CD4-positive, CD25-positive, alpha-beta regulatory T cell (primary cell): ENCODE measurements around the gene RUSC1. TPM values are rescaled to one million over a fixed set of nuclear protein-coding genes. Genes with fewer than 3 reads are reported as not detected.

Experiments used
- ATAC-seq, 2 donors: fragments of 150-1000 bp; cut with Tn5 transposase; one replicate each; pipeline ENCODE4 v1.10.0; 2021; ENCODE audit warnings: low read depth in 2 of 2, moderate number of reproducible peaks in 2 of 2, moderate library complexity in 1 of 2
- DNase-seq, 3 donors: peaks; one replicate each; pipeline versions ENCODE4 v3.0.0 to v3.0.0-alpha.2; 2012 to 2022; ENCODE audit warnings: mixed read lengths in 1 of 3
- H3K27ac ChIP-seq: one replicate; pipeline ENCODE4 v1.7.0; 2013; ENCODE audit warnings: mild to moderate bottlenecking, low read length; ENCODE audit not compliant: insufficient read depth, poor library complexity, severe bottlenecking
- H3K27me3 ChIP-seq: one replicate; pipeline ENCODE4 v1.7.0; 2013; ENCODE audit warnings: low read length; ENCODE audit not compliant: control insufficient read depth, insufficient read depth
- H3K36me3 ChIP-seq: one replicate; pipeline ENCODE4 v1.7.0; 2013; ENCODE audit warnings: mild to moderate bottlenecking, low read length, moderate library complexity; ENCODE audit not compliant: control insufficient read depth, insufficient read depth
- H3K4me1 ChIP-seq: 2 replicates; pipeline ENCODE4 v1.7.0; 2013; ENCODE audit warnings: mild to moderate bottlenecking, low read length; ENCODE audit not compliant: insufficient read depth, control insufficient read depth, poor library complexity, severe bottlenecking
- H3K4me3 ChIP-seq: one replicate; pipeline ENCODE4 v1.7.0; 2013; ENCODE audit warnings: low read depth, mild to moderate bottlenecking, low read length, moderate library complexity
- H3K9me3 ChIP-seq, 2 experiments: 1 replicate in 1 of 2; 2 replicates in 1 of 2; pipeline ENCODE4 v1.7.0; 2013; ENCODE audit warnings: low read length in 2 of 2, mild to moderate bottlenecking in 1 of 2, moderate library complexity in 1 of 2; ENCODE audit not compliant: control insufficient read depth in 2 of 2
- H3K27ac Mint-ChIP-seq, 3 donors: one replicate each; pipeline ENCODE4 v1.8.0; 2020 to 2022; ENCODE audit warnings: mild to moderate bottlenecking in 3 of 3, mixed read lengths in 3 of 3, moderate library complexity in 2 of 3
- H3K27me3 Mint-ChIP-seq: one replicate; pipeline ENCODE4 v1.8.0; 2022; ENCODE audit warnings: mild to moderate bottlenecking, mixed read lengths
- H3K36me3 Mint-ChIP-seq: one replicate; pipeline ENCODE4 v1.8.0; 2020; ENCODE audit warnings: mixed read lengths
- H3K4me1 Mint-ChIP-seq, 4 donors: one replicate each; pipeline ENCODE4 v1.8.0; 2020 to 2022; ENCODE audit warnings: mixed read lengths in 4 of 4, mild to moderate bottlenecking in 1 of 4
- H3K4me3 Mint-ChIP-seq, 4 donors: one replicate each; pipeline ENCODE4 v1.8.0; 2020 to 2022; ENCODE audit warnings: mild to moderate bottlenecking in 4 of 4, mixed read lengths in 4 of 4, moderate library complexity in 3 of 4
- H3K9me3 Mint-ChIP-seq, 7 donors: one replicate each; pipeline ENCODE4 v1.8.0; 2020 to 2022; ENCODE audit warnings: mixed read lengths in 7 of 7, mild to moderate bottlenecking in 3 of 7, moderate library complexity in 2 of 7
- polyA plus RNA-seq, 4 donors: library from polyadenylated mRNA; unstranded; fragments of 300-500 nt; fragmentation: Illumina TruSeq; gene quantifications; one replicate each; pipeline ENCODE4 v1.2.3, GENCODE V29; 2021
- total RNA-seq: library from RNA; stranded (reverse); gene quantifications from one replicate; pipeline ENCODE4 v1.2.3, GENCODE V29; 2022

The RUSC1 gene
- total and polyA plus RNA-seq, 5 donors from 2014 or later = 7.1 to 12.4 (median 9.8) TPM

GRCh38 chr1:155300024-155300423 is 20.7 kb upstream of the RUSC1 start:
- Histone ChIP-seq H3K27ac (no peak overlapping the region), H3K4me3 (no peak overlapping the region), H3K4me1 (peaks cover 6% of the 10 kb centered on the region), H3K27me3 (peaks cover 7% of the 10 kb centered on the region), H3K36me3 (no peaks in the 10 kb centered on the region), H3K9me3 (no peaks in the 10 kb centered on the region)
- Mint-ChIP-seq H3K9me3 (no peaks in the 10 kb centered on the region), H3K27me3 (peaks cover 20% of the 10 kb centered on the region), H3K4me3 (no peak overlapping the region), H3K4me1 (no peaks in the 10 kb centered on the region), H3K36me3 (no peaks in the 10 kb centered on the region), H3K27ac (no peak overlapping the region)
- ATAC-seq (no peak), DNase-seq (no peak)

- H3K36me3 ChIP-seq = no peaks in the 10 kb centered on the region
- ATAC-seq (no peak), DNase-seq (no peak)
- peaks cover 17% of the 10 kb centered on the region for H3K27me3 Mint-ChIP-seq
- H3K27ac Mint-ChIP-seq = no peak overlapping the region
- peaks cover 5% of the 10 kb centered on the region for H3K27me3 ChIP-seq
- H3K9me3 ChIP-seq = no peaks in the 10 kb centered on the region
- no peak overlapping the region for H3K4me3 Mint-ChIP-seq
- no peaks in the 10 kb centered on the region for H3K4me1 Mint-ChIP-seq
- H3K9me3 Mint-ChIP-seq = no peaks in the 10 kb centered on the region
- no peak overlapping the region for H3K4me3 ChIP-seq
- H3K36me3 Mint-ChIP-seq = no peaks in the 10 kb centered on the region
- no peaks in the 10 kb centered on the region for H3K4me1 ChIP-seq
- H3K27ac ChIP-seq = no peak overlapping the region
Observed at GRCh38 chr1:155300553-155301329, 20.0 kb upstream of the RUSC1 start.

- Mint-ChIP-seq H3K4me1 (no peaks in the 10 kb centered on the region), H3K36me3 (no peaks in the 10 kb centered on the region), H3K27me3 (peaks cover 15% of the 10 kb centered on the region), H3K4me3 (peak within 1 kb of the TSS in 1 of 4 donors; percentile 87), H3K27ac (no peak within 1 kb of the TSS), H3K9me3 (no peaks in the 10 kb centered on the region)
- Histone ChIP-seq H3K27me3 (peaks cover 5% of the 10 kb centered on the region), H3K9me3 (no peaks in the 10 kb centered on the region), H3K4me1 (no peaks in the 10 kb centered on the region), H3K36me3 (no peaks in the 10 kb centered on the region), H3K27ac (no peak within 1 kb of the TSS), H3K4me3 (no peak within 1 kb of the TSS)
- no peak for DNase-seq
- no peak for ATAC-seq
Observed at GRCh38 chr1:155301342-155301841, 19.3 kb upstream of the RUSC1 start, which contains the start of gene PKLR. TSS of gene PKLR (minus strand) at chr1:155301438. CDS start at chr1:155301395, 43 bp downstream.

GRCh38 chr1:155304558-155305063 is 16.1 kb upstream of the RUSC1 start:
- Histone ChIP-seq H3K4me1 (peaks cover 16% of the 10 kb centered on the region), H3K27me3 (no peaks in the 10 kb centered on the region), H3K36me3 (no peaks in the 10 kb centered on the region), H3K4me3 (no peak overlapping the region), H3K9me3 (no peaks in the 10 kb centered on the region), H3K27ac (no peak overlapping the region)
- Mint-ChIP-seq H3K27me3 (no peaks in the 10 kb centered on the region), H3K4me3 (peak overlapping the region in 1 of 4 donors; percentile 34), H3K36me3 (peaks cover 3% of the 10 kb centered on the region), H3K27ac (no peak overlapping the region), H3K4me1 (peaks cover 0 to 18% (median 3%) of the 10 kb centered on the region in 4 donors), H3K9me3 (no peaks in the 10 kb centered on the region)
- no peak for ATAC-seq
- no peak for DNase-seq

- H3K27me3 ChIP-seq = no peaks in the 10 kb centered on the region
- H3K27ac ChIP-seq = no peak overlapping the region
- Mint-ChIP-seq H3K36me3 (peaks cover 6% of the 10 kb centered on the region), H3K27me3 (no peaks in the 10 kb centered on the region), H3K4me1 (peaks cover 0 to 29% (median 8%) of the 10 kb centered on the region in 4 donors), H3K27ac (peak overlapping the region in 1 of 3 donors; percentile 12), H3K4me3 (peak overlapping the region in 1 of 4 donors; percentile 49), H3K9me3 (no peaks in the 10 kb centered on the region)
- no peak overlapping the region for H3K4me3 ChIP-seq
- no peaks in the 10 kb centered on the region for H3K9me3 ChIP-seq
- peaks cover 21% of the 10 kb centered on the region for H3K4me1 ChIP-seq
- no peaks in the 10 kb centered on the region for H3K36me3 ChIP-seq
- ATAC-seq (no peak), DNase-seq (no peak)
Observed at GRCh38 chr1:155305881-155306391, 14.8 kb upstream of the RUSC1 start.

- peak overlapping the region; percentile 9 to 99 (median 95) for H3K27ac Mint-ChIP-seq
- Histone ChIP-seq H3K36me3 (peaks cover 4% of the 10 kb centered on the region), H3K4me1 (peaks cover 21% of the 10 kb centered on the region), H3K4me3 (no peak overlapping the region), H3K9me3 (no peaks in the 10 kb centered on the region), H3K27ac (no peak overlapping the region), H3K27me3 (no peaks in the 10 kb centered on the region)
- peaks cover 11% of the 10 kb centered on the region for H3K36me3 Mint-ChIP-seq
- peaks cover 0 to 39% (median 12%) of the 10 kb centered on the region in 4 donors for H3K4me1 Mint-ChIP-seq
- peak overlapping the region in 3 of 4 donors; percentile 13 to 34 (median 22) for H3K4me3 Mint-ChIP-seq
- H3K9me3 Mint-ChIP-seq = no peaks in the 10 kb centered on the region
- DNase-seq = peak in 1 of 3 donors; percentile 46
- no peak for ATAC-seq
- H3K27me3 Mint-ChIP-seq = no peaks in the 10 kb centered on the region
Observed at GRCh38 chr1:155307247-155307740, 13.4 kb upstream of the RUSC1 start.

- ATAC-seq = peak; percentile 99
- H3K27ac ChIP-seq = peak within 1 kb of the TSS; percentile 97
Observed at GRCh38 chr1:155308493-155309422, 11.9 kb upstream of the RUSC1 start, which contains the start of gene FDPS. TSS of gene FDPS (plus strand) at chr1:155308866. CDS start at chr1:155309790, 924 bp downstream.

More at GRCh38 chr1:155308493-155309422, 11.9 kb upstream of the RUSC1 start, which contains the start of gene FDPS:
- H3K36me3 Mint-ChIP-seq = peaks cover 16% of the 10 kb centered on the region
- H3K27me3 ChIP-seq = no peaks in the 10 kb centered on the region
- H3K9me3 ChIP-seq = no peaks in the 10 kb centered on the region
- no peaks in the 10 kb centered on the region for H3K27me3 Mint-ChIP-seq
- peaks cover 0 to 47% (median 14%) of the 10 kb centered on the region in 4 donors for H3K4me1 Mint-ChIP-seq
- H3K9me3 Mint-ChIP-seq = no peaks in the 10 kb centered on the region
- peak within 1 kb of the TSS; percentile 90 for H3K4me3 ChIP-seq
- DNase-seq = peak; percentile 96 to 99 (median 97)
- H3K4me1 ChIP-seq = peaks cover 21% of the 10 kb centered on the region
- H3K27ac Mint-ChIP-seq = peak within 1 kb of the TSS; percentile 92 to 99 (median 95)
- H3K4me3 Mint-ChIP-seq = peak within 1 kb of the TSS; percentile 91 to 99 (median 94)
- peaks cover 13% of the 10 kb centered on the region for H3K36me3 ChIP-seq
